Left lung (tissue), 10 donors: ENCODE measurements around the gene ADAM10. TPM values are rescaled to one million over a fixed set of nuclear protein-coding genes. Genes with fewer than 3 reads are reported as not detected.

Experiments used
- ATAC-seq: fragments of 200-7000 bp; cut with Tn5 transposase; one replicate; pipeline ENCODE4 v1.9.1; 2020; ENCODE audit warnings: moderate library complexity
- DNase-seq, 4 donors: peaks; one replicate each; pipeline ENCODE4 v3.0.0-alpha.2; 2013 to 2020
- H3K27ac ChIP-seq, 2 donors: fragments of 200-600 bp; sonication (generic) in 1 of 2; one replicate each; pipeline versions ENCODE4 v1.5.0 to v1.8.0; 2020 to 2021
- H3K27me3 ChIP-seq, 2 donors: fragments of 200-600 bp; sonication (generic) in 1 of 2; one replicate each; pipeline versions ENCODE4 v1.5.0 to v1.8.0; 2020 to 2021
- H3K36me3 ChIP-seq, 2 donors: fragments of 200-600 bp; sonication (generic) in 1 of 2; one replicate each; pipeline versions ENCODE4 v1.5.0 to v1.8.0; 2020 to 2021
- H3K4me1 ChIP-seq, 2 donors: fragments of 200-600 bp; one replicate each; pipeline ENCODE4 v1.8.0; 2021
- H3K4me3 ChIP-seq, 2 donors: fragments of 200-600 bp; sonication (generic) in 1 of 2; one replicate each; pipeline versions ENCODE4 v1.5.0 to v1.8.0; 2020 to 2021; ENCODE audit warnings: mild to moderate bottlenecking in 1 of 2
- H3K9me3 ChIP-seq, 2 donors: fragments of 200-600 bp; sonication (generic) in 1 of 2; one replicate each; pipeline versions ENCODE4 v1.5.0 to v1.8.0; 2020 to 2021
- CTCF ChIP-seq, 2 donors: fragments of 200-600 bp; sonication (generic) in 1 of 2; IDR thresholded peaks; one replicate each; pipeline versions ENCODE4 v1.5.0 to v1.8.0; 2021; ENCODE audit warnings: antibody characterized with exemption in 2 of 2
- intact Hi-C, 2 donors: fragments of 100-400 bp; cut with DNase I; formaldehyde crosslinking; loops; one replicate each; pipeline versions ENCODE4 v1.11.2 to v1.14.2; 2022
- polyA plus RNA-seq, 6 donors: library from polyadenylated mRNA; unstranded; fragments of 120-200 nt; gene quantifications; one replicate each; pipeline ENCODE4 v1.2.1, GENCODE V29; 2013; ENCODE audit not compliant: insufficient read length in 6 of 6
- total RNA-seq, 2 donors: library from RNA; stranded (reverse); fragmentation: NEBNext Ultra II Directional; extraction: Animal tissue kit (Norgen Biotek cat#: 25700); gene quantifications; one replicate each; pipeline ENCODE4 v1.2.1, GENCODE V29; 2021
- donor health status: DM: no; HTN: yes; CAD: no.
- donor health status: DM: no; HTN: no; CAD: no.

The ADAM10 gene
- total and polyA plus RNA-seq, 8 donors, result 130 to 167 (median 156) TPM

- Histone ChIP-seq H3K4me3 (no peak overlapping the region), H3K9me3 (no peaks in the 10 kb centered on the region), H3K27me3 (no peaks in the 10 kb centered on the region), H3K4me1 (peaks cover 0 to 11% of the 10 kb centered on the region in 2 donors), H3K27ac (no peak overlapping the region), H3K36me3 (peaks cover 4% of the 10 kb centered on the region in 2 donors)
- DNase-seq (no peak), ATAC-seq (no peak)
- intact Hi-C loops, result no loop called here
- TF ChIP-seq CTCF (IDR thresholded peaks at IDR 0.05), result no peak
These were observed 78.3 kb downstream of the ADAM10 start for GRCh38 chr15:58671186-58671585.

GRCh38 chr15:58669108-58669507, 80.4 kb downstream of the ADAM10 start:
- H3K27ac ChIP-seq, result no peak overlapping the region
- H3K4me1 ChIP-seq, result peaks cover 0 to 11% of the 10 kb centered on the region in 2 donors
- no peak overlapping the region for H3K4me3 ChIP-seq
- no peaks in the 10 kb centered on the region for H3K27me3 ChIP-seq
- H3K9me3 ChIP-seq, result no peaks in the 10 kb centered on the region
- intact Hi-C loops, result no loop called here
- no peak for TF ChIP-seq CTCF (IDR thresholded peaks at IDR 0.05)
- ATAC-seq (no peak), DNase-seq (no peak)
- H3K36me3 ChIP-seq, result peaks cover 7 to 9% of the 10 kb centered on the region in 2 donors

GRCh38 chr15:58666957-58667356, 82.5 kb downstream of the ADAM10 start:
- no peaks in the 10 kb centered on the region for H3K27me3 ChIP-seq
- peak overlapping the region in 1 of 2 donors; percentile 7 for H3K27ac ChIP-seq
- peaks cover 0 to 11% of the 10 kb centered on the region in 2 donors for H3K4me1 ChIP-seq
- no peak overlapping the region for H3K4me3 ChIP-seq
- ATAC-seq (no peak), DNase-seq (no peak)
- intact Hi-C loops, result no loop called here
- H3K9me3 ChIP-seq, result no peaks in the 10 kb centered on the region
- no peak for TF ChIP-seq CTCF (IDR thresholded peaks at IDR 0.05)
- peaks cover 7 to 30% of the 10 kb centered on the region in 2 donors for H3K36me3 ChIP-seq

- DNase-seq, result no peak
- H3K9me3 ChIP-seq, result no peaks in the 10 kb centered on the region
- no peak for TF ChIP-seq CTCF (IDR thresholded peaks at IDR 0.05)
- H3K4me3 ChIP-seq, result no peak overlapping the region
- H3K27ac ChIP-seq, result no peak overlapping the region
- peaks cover 7 to 41% of the 10 kb centered on the region in 2 donors for H3K36me3 ChIP-seq
- ATAC-seq, result no peak
- peaks cover 0 to 11% of the 10 kb centered on the region in 2 donors for H3K4me1 ChIP-seq
- H3K27me3 ChIP-seq, result no peaks in the 10 kb centered on the region
- intact Hi-C loops, result no loop called here
These were observed 83.8 kb downstream of the ADAM10 start for GRCh38 chr15:58665672-58666071.

GRCh38 chr15:58650102-58650501, 99.4 kb downstream of the ADAM10 start:
- Histone ChIP-seq H3K4me1 (no peaks in the 10 kb centered on the region), H3K4me3 (no peak overlapping the region), H3K27me3 (no peaks in the 10 kb centered on the region), H3K27ac (no peak overlapping the region), H3K9me3 (no peaks in the 10 kb centered on the region), H3K36me3 (peaks cover 0 to 17% of the 10 kb centered on the region in 2 donors)
- DNase-seq (no peak), ATAC-seq (no peak)
- TF ChIP-seq CTCF (IDR thresholded peaks at IDR 0.05), result no peak
- intact Hi-C loops, result no loop called here
